Cardiac fibroblast (primary cell): ENCODE results near the gene CNTN1.

Experiments
- DNase-seq, 2 donors: peaks; one replicate each; pipeline versions ENCODE4 v3.0.0 to v3.0.0-alpha.2; 2010; ENCODE audit warnings: low read depth in 2 of 2
- H3K4me3 ChIP-seq, 2 donors: replicated peaks in 1 of 2; 1 replicate in 1 of 2; 2 replicates in 1 of 2; pipeline ENCODE4 v1.5.1; 2011; ENCODE audit warnings: low read depth in 2 of 2, low read length in 2 of 2, mild to moderate bottlenecking in 2 of 2, moderate library complexity in 1 of 2
- CTCF ChIP-seq: IDR thresholded peaks from one replicate; pipeline ENCODE4 v1.5.1; 2011; ENCODE audit warnings: low read depth, mild to moderate bottlenecking, low read length, inconsistent platforms

The CNTN1 gene

GRCh38 chr12:41039461-41039860 lies 347.2 kb downstream of the CNTN1 start:
- H3K4me3 ChIP-seq: no peak overlapping the region
- no peak for DNase-seq
- no peak for TF ChIP-seq CTCF

- H3K4me3 ChIP-seq: no peak overlapping the region
- DNase-seq: no peak
- TF ChIP-seq CTCF: no peak
These were observed 353.3 kb downstream of the CNTN1 start for GRCh38 chr12:41045509-41045908.

- no peak for DNase-seq
- TF ChIP-seq CTCF: no peak
These were observed 356.8 kb downstream of the CNTN1 start for GRCh38 chr12:41049033-41049432.

GRCh38 chr12:41051954-41052353 lies 359.7 kb downstream of the CNTN1 start:
- DNase-seq: peak in 1 of 2 donors; percentile 0

More at GRCh38 chr12:41049033-41049432, 356.8 kb downstream of the CNTN1 start:
- no peak overlapping the region for H3K4me3 ChIP-seq

GRCh38 chr12:41052441-41052840 lies 360.2 kb downstream of the CNTN1 start:
- H3K4me3 ChIP-seq: no peak overlapping the region
- DNase-seq: no peak
- TF ChIP-seq CTCF: no peak

More at GRCh38 chr12:41051954-41052353, 359.7 kb downstream of the CNTN1 start:
- no peak overlapping the region for H3K4me3 ChIP-seq
- TF ChIP-seq CTCF: no peak

GRCh38 chr12:41053046-41053445 lies 360.8 kb downstream of the CNTN1 start:
- no peak for DNase-seq
- TF ChIP-seq CTCF: no peak
- no peak overlapping the region for H3K4me3 ChIP-seq

- no peak for TF ChIP-seq CTCF
- no peak overlapping the region for H3K4me3 ChIP-seq
- DNase-seq: peak in 1 of 2 donors; percentile 2
These were observed 363.8 kb downstream of the CNTN1 start for GRCh38 chr12:41055875-41056577.
